GM12874 (cell line): ENCODE results near the gene CXCL12.

Experiments used
- CTCF ChIP-seq: IDR thresholded peaks from 2 replicates; pipeline ENCODE4 v1.5.1; 2011; ENCODE audit warnings: low read depth, mild to moderate bottlenecking, control low read depth, low read length, moderate library complexity; ENCODE audit not compliant: insufficient read depth

The CXCL12 gene

GRCh38 chr10:44337081-44337480, 47.8 kb downstream of the CXCL12 start:
- no peak for TF ChIP-seq CTCF

- no peak for TF ChIP-seq CTCF
These were observed 49.4 kb downstream of the CXCL12 start for GRCh38 chr10:44335330-44336021.

- TF ChIP-seq CTCF: no peak
These were observed 50.2 kb downstream of the CXCL12 start for GRCh38 chr10:44334621-44335184.

- no peak for TF ChIP-seq CTCF
These were observed 50.8 kb downstream of the CXCL12 start for GRCh38 chr10:44334091-44334490.

- no peak for TF ChIP-seq CTCF
These were observed 51.4 kb downstream of the CXCL12 start for GRCh38 chr10:44333511-44333910.

GRCh38 chr10:44332465-44332864, 52.4 kb downstream of the CXCL12 start:
- TF ChIP-seq CTCF: no peak

- TF ChIP-seq CTCF: no peak
These were observed 54.5 kb downstream of the CXCL12 start for GRCh38 chr10:44330431-44330830.
